ENCODE measurements around the gene HCFC2.
"Not testable (repeated sequence)": the region's sequence is repeated elsewhere in the genome, so short reads cannot be mapped to it uniquely, and the experiment has no call there.

Gene HCFC2

GRCh38 chr12:104057771-104058197 lies 6.5 kb upstream of the HCFC2 start:
- no peak for DNase-seq

- DNase-seq, result no peak
Observed at GRCh38 chr12:104058802-104059201, 5.5 kb upstream of the HCFC2 start.

DNA sequence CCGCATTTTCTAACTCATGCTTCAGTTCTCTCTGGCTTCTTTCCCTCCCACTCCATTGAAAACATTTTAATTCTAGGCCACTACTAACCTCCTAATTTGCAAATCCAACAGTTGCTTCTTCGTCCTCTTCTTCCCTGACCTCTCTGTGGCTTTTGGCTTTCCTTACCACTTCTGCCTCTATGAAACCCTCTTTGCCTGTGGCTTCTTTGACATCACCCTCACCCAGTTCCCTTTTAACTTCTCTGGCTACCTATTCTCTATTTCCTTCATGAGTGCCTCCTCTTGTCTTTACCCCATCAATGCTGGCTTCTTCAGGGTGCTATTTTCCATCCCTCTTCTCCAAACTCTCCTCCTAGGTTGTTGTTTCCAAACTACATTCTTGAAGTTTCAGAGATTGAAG lies 4.4 kb upstream of the HCFC2 start:
- DNase-seq, result no peak

DNA sequence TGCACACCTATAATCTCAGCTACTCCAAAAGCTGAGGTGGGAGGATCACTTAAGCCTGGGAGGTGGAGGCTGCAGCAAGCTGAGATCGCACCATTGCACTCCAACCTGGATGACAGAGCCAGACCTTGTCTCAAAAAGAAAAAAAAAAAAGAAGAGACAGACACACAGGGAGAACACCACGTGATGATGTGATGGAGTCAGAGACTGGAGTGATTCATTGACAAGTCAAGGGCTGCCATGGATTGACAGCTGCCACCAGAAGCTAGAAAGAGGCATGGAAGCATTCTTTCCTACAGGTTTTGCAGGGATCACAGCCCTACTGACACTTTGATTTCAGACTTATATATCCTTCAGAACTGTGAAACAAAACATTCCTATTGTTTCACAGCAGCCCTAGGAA lies 3.5 kb upstream of the HCFC2 start:
- DNase-seq, result no peak

- DNase-seq, result peak in 3 of 14 donors; percentile 34 to 63 (median 50)
Observed at GRCh38 chr12:104063712-104064030, 660 bp upstream of the HCFC2 start.

DNA sequence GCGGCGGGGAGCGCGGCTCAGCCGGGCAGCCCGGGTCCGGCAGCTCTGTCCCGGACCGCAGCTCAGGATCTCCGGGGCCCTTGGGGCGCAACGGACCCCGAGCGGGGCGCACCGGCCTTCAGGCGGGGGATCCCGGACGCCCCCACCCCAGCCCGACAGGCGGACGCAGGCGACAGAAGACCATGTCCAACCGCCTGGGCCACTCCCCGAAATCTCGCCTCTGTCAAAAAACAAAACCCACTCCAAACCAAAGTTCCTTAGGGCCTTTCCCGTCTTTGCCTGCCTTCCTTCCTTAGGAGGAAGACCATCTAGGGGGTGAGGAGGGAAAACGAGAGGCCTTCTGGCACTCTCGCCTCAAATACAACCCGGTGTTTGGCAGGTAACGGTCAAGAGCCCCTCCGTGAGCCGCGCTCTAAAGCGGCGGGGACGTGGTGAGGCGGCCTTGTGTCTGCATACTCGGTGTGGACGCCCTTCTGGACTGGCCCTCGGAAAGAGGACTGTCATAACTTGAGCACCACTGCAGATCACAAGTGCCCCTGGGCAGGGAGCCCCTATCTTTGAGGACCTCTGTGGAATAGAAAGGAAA lies 604 bp downstream of the HCFC2 start:
- DNase-seq, result peak in 5 of 14 donors; percentile 46 to 55 (median 52)

DNA sequence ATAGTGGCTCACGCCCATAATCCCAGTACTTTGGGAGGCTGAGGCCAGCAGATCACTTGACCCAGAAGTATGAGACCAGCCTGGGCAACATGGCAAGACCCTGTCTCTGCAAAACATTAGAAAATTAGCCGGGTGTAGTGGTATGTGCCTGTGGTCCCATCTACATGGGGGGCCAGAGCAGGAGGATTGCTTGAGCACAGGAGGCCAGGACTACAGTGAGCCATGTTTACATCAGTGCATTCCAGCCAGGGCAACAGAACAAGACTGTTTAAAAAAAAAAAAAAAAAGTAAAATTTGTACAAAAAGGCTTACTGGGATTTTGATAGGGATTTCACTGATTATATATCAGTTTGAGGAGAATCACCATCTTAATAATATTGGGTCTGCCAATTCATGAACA lies 7.8 kb downstream of the HCFC2 start:
- DNase-seq, result no peak

DNA sequence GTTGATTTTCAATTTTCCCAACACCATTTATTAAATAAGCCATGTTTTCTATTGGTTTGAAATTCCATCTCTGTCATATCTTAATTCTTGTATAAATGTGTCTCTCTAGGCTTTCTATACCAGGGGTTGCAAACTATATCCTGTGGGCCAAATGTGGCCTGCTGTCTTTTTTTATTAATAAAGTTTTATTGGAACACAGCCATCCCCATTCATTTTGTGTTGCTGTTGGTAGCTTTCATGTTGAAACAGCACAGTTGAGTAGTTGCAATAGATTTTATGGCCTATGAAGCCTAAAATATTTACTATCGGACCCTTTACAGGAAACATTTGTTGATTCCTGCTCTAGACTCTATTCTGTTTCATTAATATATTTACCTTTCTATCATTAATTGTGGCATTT lies 9.4 kb downstream of the HCFC2 start:
- no peak for DNase-seq

GRCh38 chr12:104079024-104079423 lies 14.7 kb downstream of the HCFC2 start:
- DNase-seq, result no peak

GRCh38 chr12:104080764-104081163 lies 16.4 kb downstream of the HCFC2 start:
- no peak for DNase-seq

- DNase-seq, result no peak
Observed at GRCh38 chr12:104083769-104084475, 19.6 kb downstream of the HCFC2 start.

DNA sequence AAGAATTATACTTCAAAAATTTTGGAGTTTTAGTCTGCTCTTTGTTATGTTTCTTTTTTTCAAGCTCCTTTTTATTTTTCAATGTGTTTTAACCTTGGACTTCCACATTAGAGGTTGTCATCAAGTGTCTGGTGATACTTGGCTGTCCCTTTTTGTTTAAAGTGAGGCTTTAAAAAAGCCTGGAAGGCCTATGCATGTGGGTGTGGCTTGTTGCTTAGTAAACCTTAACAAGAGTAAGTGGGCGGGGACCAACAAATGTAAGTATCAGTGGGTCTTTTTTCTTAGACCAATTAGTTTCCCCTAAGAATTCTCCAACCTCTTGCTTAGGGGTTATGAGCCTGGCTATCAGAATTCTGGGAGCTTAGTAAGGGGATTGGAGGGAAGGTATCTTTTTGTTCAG lies 26.4 kb downstream of the HCFC2 start:
- DNase-seq, result no peak

DNA sequence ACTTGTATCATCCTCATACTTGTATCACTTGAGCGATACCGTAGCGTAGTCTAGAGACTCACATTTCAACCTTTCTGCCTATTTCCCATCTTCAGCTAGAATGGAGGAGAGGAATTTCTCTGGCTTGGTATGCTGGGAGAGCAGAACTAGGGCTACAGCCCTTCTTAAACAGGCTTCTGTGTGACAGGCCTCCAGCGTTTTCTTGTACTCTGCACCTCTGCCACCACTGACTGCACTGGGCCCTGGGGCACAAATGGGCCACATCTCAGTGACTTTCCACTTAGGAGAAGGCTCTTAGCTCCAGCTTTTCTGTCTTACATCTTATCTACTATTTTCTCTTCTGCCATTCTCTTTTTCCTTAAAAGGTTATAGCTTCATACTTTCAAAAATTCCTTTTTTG lies 26.8 kb downstream of the HCFC2 start:
- DNase-seq, result no peak

DNA sequence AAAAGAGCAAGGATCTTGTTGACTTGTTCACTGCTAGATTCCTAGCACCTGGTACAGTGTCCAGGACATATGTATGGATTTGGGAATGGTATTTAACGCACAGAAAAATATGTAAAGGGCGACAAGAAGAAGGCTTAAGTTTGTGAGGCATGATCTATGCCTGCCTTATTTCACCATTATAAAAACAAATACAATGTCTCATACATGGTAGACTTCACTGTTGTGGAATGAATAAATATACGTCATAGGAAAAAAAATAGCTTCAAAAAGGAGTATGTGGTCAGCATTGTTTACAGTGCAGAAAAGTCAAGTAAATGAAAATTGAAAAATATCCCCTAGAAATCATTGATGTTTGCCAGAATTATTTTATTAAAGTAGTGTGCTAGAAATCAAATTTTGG lies 30.0 kb downstream of the HCFC2 start:
- DNase-seq, result no peak

- no peak for DNase-seq
Observed at GRCh38 chr12:104095289-104095688, 31.0 kb downstream of the HCFC2 start.

GRCh38 chr12:104097954-104098353 lies 33.6 kb downstream of the HCFC2 start:
- DNase-seq, result no peak

GRCh38 chr12:104105461-104105860 lies 41.1 kb downstream of the HCFC2 start:
- no peak for DNase-seq

- no peak for DNase-seq
Observed at GRCh38 chr12:104106965-104107364, 42.6 kb downstream of the HCFC2 start.

GRCh38 chr12:104108755-104109445 lies 44.6 kb downstream of the HCFC2 start:
- DNase-seq, result peak in 12 of 14 donors; percentile 15 to 80 (median 60)

DNA sequence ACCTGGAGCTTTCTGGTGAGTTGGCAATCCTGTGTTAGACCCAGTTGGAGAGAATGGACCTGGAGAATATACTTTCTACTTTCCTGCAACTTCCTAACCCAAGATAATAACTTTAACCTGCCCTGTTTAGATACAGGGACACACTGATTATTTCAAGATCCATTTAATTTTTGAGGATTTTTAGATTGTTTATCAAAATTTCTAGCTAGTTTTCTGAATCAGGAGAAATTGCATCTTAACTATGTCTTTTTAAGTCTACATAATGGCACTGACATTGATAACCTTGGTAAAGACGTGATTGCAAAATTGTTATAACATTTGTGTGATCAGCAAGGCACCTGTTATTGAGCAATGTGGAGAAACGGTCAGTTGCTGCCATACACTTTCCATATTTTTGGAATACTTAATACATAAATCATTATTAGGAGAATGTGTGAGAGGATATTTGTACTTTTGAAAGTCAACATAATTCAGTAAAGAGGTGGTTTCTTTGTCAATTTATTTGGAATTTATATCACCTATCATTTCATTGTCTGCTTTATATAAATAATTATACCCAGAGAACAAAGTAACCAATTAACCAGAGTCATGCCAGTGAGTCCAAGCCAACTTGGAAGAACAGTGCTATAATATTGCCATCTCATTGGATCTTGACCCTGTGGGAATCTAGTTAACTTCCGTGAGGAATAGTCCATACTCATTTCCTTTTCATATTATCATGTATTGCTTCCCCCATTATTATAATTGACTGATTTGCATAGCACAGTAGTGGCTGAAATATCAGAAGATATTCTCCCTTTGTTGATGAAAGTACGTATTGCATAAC lies 45.3 kb downstream of the HCFC2 start:
- no peak for DNase-seq

DNA sequence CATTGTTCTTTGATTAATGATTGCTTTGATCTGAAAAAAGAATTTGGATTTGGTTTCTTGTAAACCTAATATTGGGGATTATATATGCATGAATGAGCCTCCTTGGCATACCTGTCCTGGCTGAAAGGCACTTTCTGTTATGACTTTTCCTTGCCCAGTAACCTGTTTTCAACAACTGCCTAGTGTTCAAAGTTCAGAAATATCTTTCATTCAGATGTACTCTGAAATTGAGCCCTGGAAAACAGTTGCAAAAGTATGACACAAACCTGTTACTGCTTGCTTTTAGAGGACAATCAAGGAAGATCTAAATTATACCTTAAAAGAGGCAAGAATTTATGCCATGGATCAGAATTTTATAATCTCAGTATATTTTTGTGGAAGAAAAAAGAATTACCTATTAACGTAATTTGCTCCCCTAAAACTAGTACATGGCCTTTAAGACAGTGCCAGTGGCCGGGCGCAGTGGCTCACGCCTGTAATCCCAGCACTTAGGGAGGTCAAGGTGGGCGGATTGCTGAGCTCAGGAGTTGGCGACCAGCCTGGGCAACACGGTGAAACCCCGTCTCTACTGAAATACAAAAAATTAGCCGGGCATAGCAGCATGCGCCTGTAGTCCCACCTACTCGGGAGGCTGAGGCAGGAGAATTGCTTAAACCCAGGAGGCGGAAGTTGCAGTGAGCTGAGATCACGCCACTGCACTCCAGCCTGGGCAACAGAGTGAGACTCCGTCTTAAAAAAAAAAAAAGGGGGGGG lies 50.7 kb downstream of the HCFC2 start:
- DNase-seq, result not testable (repeated sequence)

GRCh38 chr12:104115587-104115975 lies 51.2 kb downstream of the HCFC2 start:
- no peak for DNase-seq

All from C1 segment of cervical spinal cord (tissue), 14 donors.